Breast epithelium (tissue), 3 donors: ENCODE measurements around the gene TMEM212.

Source experiments
- POLR2A ChIP-seq: fragments of 450-650 bp; IDR thresholded peaks from one replicate; pipeline ENCODE4 v1.6.1; 2016; ENCODE audit warnings: antibody characterized with exemption, mild to moderate bottlenecking, moderate library complexity
- TF ChIP-seq, protein P1 (sequence below), 3 donors: fragments of 450-650 bp; IDR thresholded peaks; one replicate each; pipeline ENCODE4 v1.5.1; 2016 to 2017; ENCODE audit warnings: antibody characterized with exemption in 3 of 3, mild to moderate bottlenecking in 3 of 3, moderate library complexity in 3 of 3

DNA sequence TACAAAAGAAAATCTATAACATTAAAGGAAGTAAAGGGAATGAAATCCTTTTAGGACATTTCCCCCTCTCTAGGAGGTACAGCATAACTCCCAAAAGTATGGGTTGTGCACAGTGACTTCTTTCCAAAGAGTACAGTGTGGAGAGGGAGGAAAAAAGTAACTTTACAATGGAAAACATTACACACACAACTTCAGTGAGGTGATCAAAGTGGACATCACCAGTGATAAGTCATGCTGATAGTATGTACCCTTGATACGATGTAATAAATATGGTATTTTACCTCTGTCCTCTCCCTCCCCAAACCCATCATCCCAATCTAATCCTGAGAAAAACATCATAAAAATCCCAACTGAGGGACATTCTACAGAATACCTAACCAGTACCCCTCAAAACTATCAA is 43.6 kb upstream of the TMEM212 start:
- no peak for TF ChIP-seq POLR2A
- TF ChIP-seq, protein P1, sequence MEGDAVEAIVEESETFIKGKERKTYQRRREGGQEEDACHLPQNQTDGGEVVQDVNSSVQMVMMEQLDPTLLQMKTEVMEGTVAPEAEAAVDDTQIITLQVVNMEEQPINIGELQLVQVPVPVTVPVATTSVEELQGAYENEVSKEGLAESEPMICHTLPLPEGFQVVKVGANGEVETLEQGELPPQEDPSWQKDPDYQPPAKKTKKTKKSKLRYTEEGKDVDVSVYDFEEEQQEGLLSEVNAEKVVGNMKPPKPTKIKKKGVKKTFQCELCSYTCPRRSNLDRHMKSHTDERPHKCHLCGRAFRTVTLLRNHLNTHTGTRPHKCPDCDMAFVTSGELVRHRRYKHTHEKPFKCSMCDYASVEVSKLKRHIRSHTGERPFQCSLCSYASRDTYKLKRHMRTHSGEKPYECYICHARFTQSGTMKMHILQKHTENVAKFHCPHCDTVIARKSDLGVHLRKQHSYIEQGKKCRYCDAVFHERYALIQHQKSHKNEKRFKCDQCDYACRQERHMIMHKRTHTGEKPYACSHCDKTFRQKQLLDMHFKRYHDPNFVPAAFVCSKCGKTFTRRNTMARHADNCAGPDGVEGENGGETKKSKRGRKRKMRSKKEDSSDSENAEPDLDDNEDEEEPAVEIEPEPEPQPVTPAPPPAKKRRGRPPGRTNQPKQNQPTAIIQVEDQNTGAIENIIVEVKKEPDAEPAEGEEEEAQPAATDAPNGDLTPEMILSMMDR (IDR thresholded peaks at IDR 0.05) = no peak
